Duodenal mucosa (tissue), 2 donors: Measurements from ENCODE around the gene RASSF6.
"Not testable (repeated sequence)": the region's sequence is repeated elsewhere in the genome, so short reads cannot be mapped to it uniquely, and the experiment has no call there.

Experiments
- H3K27ac ChIP-seq: one replicate; pipeline ENCODE4 v1.7.0; 2013; ENCODE audit warnings: low read depth, low read length
- H3K27me3 ChIP-seq, 2 donors: one replicate each; pipeline ENCODE4 v1.7.0; 2013; ENCODE audit warnings: low read length in 2 of 2, control low read depth in 1 of 2; ENCODE audit not compliant: insufficient read depth in 2 of 2, control insufficient read depth in 1 of 2
- H3K36me3 ChIP-seq, 2 donors: one replicate each; pipeline ENCODE4 v1.7.0; 2013; ENCODE audit warnings: low read length in 2 of 2, control low read depth in 1 of 2; ENCODE audit not compliant: insufficient read depth in 2 of 2, control insufficient read depth in 1 of 2
- H3K4me1 ChIP-seq, 2 donors: one replicate each; pipeline ENCODE4 v1.7.0; 2013; ENCODE audit warnings: low read length in 2 of 2, control low read depth in 1 of 2; ENCODE audit not compliant: insufficient read depth in 2 of 2, control insufficient read depth in 1 of 2
- H3K4me3 ChIP-seq, 2 donors: one replicate each; pipeline ENCODE4 v1.7.0; 2013; ENCODE audit warnings: low read length in 2 of 2, low read depth in 1 of 2
- H3K9ac ChIP-seq, 2 donors: one replicate each; pipeline ENCODE4 v1.7.0; 2013; ENCODE audit warnings: low read length in 2 of 2, low read depth in 1 of 2
- H3K9me3 ChIP-seq, 2 donors: one replicate each; pipeline ENCODE4 v1.7.0; 2013; ENCODE audit warnings: low read length in 2 of 2, control low read depth in 1 of 2; ENCODE audit not compliant: control insufficient read depth in 1 of 2

Gene RASSF6

DNA sequence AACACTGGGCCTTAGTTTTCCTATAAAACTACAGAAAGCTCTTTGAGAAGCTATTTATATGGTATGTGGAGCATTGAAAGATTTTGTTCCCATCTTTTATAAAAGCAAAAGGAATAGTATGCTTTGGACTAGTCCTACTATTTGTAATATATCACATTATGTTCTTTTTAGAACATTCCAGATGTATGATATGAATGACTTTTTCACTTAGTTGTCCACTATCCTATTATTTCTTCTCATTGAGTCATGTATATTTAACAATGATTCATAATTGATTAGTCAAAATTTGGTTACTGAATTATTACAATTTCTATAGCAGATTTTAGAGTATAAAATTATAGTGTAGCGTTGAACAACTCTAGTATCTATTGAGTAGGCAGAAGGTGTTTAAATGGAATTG, 34.2 kb downstream of the RASSF6 start:
- peaks cover 0 to 13% of the 10 kb centered on the region in 2 donors for H3K36me3 ChIP-seq
- H3K27ac ChIP-seq: no peak overlapping the region
- H3K4me3 ChIP-seq: no peak overlapping the region
- no peak overlapping the region for H3K9ac ChIP-seq
- H3K9me3 ChIP-seq: no peaks in the 10 kb centered on the region
- no peaks in the 10 kb centered on the region for H3K27me3 ChIP-seq
- peaks cover 7 to 14% of the 10 kb centered on the region in 2 donors for H3K4me1 ChIP-seq

DNA sequence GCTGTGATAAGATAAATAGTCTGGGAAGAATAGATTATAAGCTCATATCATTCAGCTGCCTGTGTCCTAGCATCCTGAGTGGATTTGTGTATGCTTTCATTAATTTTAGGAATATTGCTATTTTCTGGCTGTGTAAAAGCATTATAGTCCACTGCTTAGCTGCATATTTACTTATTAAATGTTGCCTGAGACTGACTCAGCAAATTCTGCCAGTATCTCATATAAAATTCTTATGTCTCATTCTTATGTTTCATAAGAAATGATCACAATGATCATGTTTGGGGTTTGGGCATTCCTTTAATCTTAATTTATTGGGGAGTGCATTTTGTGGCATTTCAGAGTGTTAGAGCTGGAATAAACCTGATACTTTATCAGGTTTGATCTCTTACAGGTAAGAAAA, 34.9 kb downstream of the RASSF6 start:
- H3K4me1 ChIP-seq: peaks cover 3 to 8% of the 10 kb centered on the region in 2 donors
- no peak overlapping the region for H3K9ac ChIP-seq

DNA sequence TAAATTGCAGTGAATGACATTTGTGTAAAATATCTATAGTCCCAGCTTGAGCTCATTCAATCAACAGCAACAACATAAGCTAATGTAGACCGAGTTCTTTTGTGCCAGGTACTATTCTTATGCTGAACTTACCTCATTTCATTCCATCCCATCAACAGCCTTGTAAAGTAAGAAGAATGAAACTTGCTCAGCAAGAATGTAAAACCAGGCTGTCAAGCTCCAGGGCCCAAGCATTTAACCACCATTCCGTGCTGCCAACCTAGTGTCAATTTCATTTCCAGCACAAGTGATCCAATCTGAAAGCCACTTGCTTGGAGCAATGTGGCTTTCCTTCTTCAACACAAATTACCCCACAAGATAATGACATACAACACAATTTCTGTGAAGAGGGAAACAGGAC, 36.6 kb downstream of the RASSF6 start:
- H3K4me1 ChIP-seq: no peaks in the 10 kb centered on the region
- H3K4me3 ChIP-seq: no peak overlapping the region
- no peak overlapping the region for H3K27ac ChIP-seq
- H3K36me3 ChIP-seq: peaks cover 0 to 13% of the 10 kb centered on the region in 2 donors
- no peaks in the 10 kb centered on the region for H3K27me3 ChIP-seq
- no peak overlapping the region for H3K9ac ChIP-seq
- H3K9me3 ChIP-seq: no peaks in the 10 kb centered on the region

More for the DNA sequence above, 34.9 kb downstream of the RASSF6 start:
- H3K36me3 ChIP-seq: peaks cover 0 to 13% of the 10 kb centered on the region in 2 donors
- no peaks in the 10 kb centered on the region for H3K27me3 ChIP-seq
- H3K4me3 ChIP-seq: no peak overlapping the region
- H3K9me3 ChIP-seq: no peaks in the 10 kb centered on the region
- H3K27ac ChIP-seq: no peak overlapping the region

DNA sequence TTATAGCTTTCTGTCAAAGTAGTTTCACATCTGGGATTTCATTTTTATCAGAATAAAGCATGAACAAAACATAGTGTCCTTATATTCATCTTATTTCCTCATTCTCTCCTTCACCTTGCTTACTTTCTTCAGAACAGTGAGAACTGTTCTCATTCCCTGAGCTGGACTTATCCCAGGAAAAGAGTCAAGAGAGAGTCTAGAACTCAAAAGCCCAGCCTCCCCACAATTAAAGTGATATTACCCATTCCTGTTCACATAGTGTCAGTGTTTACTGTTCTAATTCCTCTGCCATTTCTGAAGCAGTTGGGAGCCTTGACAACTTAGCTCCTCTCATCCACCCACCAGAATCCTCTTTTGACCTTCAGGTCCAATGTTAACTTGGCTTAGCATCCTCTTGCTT, 42.9 kb downstream of the RASSF6 start:
- H3K36me3 ChIP-seq: peaks cover 0 to 8% of the 10 kb centered on the region in 2 donors

DNA sequence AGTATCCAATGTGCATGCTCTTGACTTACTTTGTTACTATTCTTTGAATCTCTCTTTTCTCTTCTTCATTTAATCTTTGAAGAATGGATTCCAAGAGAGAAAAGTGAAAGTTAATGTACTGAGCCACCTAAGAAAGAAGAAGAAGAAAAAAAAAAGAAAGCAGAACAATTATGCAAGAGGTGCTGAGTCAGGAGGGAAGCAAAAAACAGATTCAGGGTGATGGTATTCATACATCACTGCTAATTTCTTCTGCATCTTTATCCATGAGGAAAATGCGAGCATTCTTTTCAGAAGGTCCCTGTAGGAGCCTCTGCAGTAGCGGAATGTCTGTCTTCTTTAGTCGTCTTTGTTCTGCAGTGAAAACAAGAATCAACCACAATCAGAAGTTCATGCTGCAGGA, 43.9 kb downstream of the RASSF6 start:
- Histone ChIP-seq H3K27ac (no peak overlapping the region), H3K36me3 (peaks cover 0 to 8% of the 10 kb centered on the region in 2 donors), H3K9me3 (no peaks in the 10 kb centered on the region), H3K27me3 (no peaks in the 10 kb centered on the region), H3K9ac (no peak overlapping the region), H3K4me3 (no peak overlapping the region), H3K4me1 (no peaks in the 10 kb centered on the region)

More for the DNA sequence above, 42.9 kb downstream of the RASSF6 start:
- H3K4me3 ChIP-seq: no peak overlapping the region
- H3K27me3 ChIP-seq: no peaks in the 10 kb centered on the region
- no peak overlapping the region for H3K9ac ChIP-seq
- H3K9me3 ChIP-seq: no peaks in the 10 kb centered on the region
- H3K4me1 ChIP-seq: no peaks in the 10 kb centered on the region
- no peak overlapping the region for H3K27ac ChIP-seq

DNA sequence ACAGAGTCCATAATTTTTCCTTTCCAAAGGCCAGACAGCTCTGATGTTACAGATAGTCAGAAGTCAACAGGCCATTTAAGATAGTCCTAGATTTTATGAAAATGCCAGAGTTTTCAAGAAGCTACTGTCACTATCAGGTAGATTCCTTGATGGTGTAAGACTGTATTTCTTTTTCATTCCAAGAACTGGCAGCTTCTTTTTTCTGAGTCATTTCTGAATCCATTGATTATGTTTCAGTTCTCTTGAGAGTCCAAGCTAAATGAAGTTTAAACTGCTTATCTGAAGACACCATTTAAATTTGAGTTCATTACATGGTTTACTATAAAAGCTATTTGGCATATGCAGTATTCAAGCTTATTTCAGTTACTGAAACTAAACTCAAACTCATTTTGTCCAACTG, 44.6 kb downstream of the RASSF6 start:
- Histone ChIP-seq H3K9ac (no peak overlapping the region), H3K4me3 (no peak overlapping the region), H3K27ac (no peak overlapping the region), H3K4me1 (no peaks in the 10 kb centered on the region), H3K27me3 (no peaks in the 10 kb centered on the region), H3K36me3 (peaks cover 0 to 5% of the 10 kb centered on the region in 2 donors), H3K9me3 (no peaks in the 10 kb centered on the region)

DNA sequence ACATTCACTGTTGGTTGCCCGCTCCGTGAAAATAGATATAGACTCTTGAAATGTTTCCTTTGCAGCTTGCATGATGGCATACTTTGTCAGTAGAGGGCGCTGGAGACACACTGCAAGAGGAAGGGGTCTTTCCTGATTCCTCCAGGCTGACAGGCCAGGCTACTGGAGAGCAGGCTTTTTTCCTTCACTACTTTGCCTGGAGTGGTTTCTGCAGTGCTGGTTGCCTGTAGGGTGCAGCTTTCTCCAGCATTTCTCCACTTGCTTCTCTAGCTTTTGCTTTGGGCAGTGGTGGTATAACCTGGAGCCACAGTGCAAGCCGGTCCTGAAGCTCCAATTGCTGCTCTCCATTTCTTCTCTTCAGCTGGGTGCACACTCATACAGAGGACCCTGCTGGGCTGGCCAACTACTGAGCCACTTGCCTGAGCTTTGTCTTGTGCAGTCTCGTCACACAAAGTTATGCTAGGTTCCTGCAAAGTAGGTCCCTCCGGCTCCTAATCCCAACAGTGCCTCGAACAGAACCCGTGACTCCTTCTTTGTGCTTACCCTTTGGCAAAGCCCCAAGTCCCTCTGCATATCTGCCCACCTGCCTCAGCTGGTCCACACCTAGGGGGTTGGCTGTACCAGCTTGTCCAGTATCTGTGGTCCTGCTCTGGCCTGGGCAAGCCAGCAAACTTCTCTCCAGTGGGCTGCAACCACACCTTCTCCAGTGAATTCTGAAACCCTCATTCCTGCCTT, 46.3 kb downstream of the RASSF6 start:
- H3K9ac ChIP-seq: no peak overlapping the region
- no peak overlapping the region for H3K4me3 ChIP-seq
- H3K27me3 ChIP-seq: no peaks in the 10 kb centered on the region
- no peaks in the 10 kb centered on the region for H3K9me3 ChIP-seq
- H3K4me1 ChIP-seq: no peaks in the 10 kb centered on the region
- no peak overlapping the region for H3K27ac ChIP-seq
- peaks cover 0 to 5% of the 10 kb centered on the region in 2 donors for H3K36me3 ChIP-seq

DNA sequence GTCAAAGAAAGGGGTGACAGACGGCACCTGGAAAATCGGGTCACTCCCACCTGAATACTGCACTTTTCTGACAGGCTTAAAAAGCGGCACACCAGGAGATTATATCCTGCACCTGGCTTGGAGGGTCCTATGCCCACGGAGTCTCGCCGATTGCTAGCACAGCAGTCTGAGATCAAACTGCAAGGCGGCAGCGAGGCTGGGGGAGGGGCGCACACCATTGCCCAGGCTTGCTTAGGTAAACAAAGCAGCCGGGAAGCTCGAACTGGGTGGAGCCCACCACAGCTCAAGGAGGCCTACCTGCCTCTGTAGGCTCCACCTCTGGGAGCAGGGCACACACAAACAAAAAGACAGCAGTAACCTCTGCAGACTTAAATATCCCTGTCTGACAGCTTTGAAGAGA, 69.4 kb downstream of the RASSF6 start:
- not testable (repeated sequence) for H3K27me3 ChIP-seq, H3K27ac ChIP-seq, H3K36me3 ChIP-seq, H3K4me1 ChIP-seq, H3K4me3 ChIP-seq, H3K9me3 ChIP-seq, H3K9ac ChIP-seq

DNA sequence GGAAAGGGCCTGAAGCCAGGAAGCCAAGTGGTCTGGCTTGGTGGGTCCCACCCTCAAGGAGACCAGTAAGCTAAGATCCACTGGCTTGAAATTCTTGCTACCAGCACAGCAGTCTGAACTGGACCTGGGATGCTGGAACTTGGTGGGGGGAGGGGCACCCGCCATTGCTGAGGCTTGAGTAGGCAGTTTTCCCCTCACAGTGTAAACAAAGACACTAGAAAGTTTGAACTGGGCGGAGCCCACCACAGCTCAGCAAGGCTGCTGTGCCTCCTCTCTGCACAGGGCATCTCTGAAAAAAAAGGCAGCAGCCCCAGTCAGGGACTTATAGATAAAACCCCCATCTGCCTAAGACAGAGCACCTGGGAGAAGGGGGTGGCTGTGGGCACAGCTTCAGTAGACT, 75.6 kb downstream of the RASSF6 start:
- no peak overlapping the region for H3K4me3 ChIP-seq
- H3K9ac ChIP-seq: no peak overlapping the region
- no peak overlapping the region for H3K27ac ChIP-seq
- H3K36me3 ChIP-seq: no peaks in the 10 kb centered on the region
- H3K27me3 ChIP-seq: no peaks in the 10 kb centered on the region
- H3K9me3 ChIP-seq: no peaks in the 10 kb centered on the region
- no peaks in the 10 kb centered on the region for H3K4me1 ChIP-seq

DNA sequence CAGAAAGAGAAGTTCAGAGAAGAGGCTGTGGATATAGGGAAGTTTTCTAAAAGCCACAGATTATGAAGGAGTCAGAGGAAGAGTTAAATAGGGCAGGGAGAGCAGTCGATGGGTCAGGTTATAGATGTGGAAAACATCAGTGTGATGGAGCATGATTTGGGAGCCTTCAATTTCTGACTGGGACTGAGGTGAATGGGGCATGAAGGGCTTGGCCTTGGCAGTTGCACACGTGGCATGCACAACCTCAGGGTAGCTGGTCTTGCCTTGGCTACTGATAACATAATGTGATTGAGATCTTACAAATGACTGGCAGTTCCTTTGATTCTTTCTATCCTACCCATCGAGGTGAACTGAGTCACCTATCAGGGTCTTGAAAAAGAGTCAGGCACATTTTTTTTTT, 79.0 kb downstream of the RASSF6 start:
- Histone ChIP-seq H3K27me3 (no peaks in the 10 kb centered on the region), H3K9me3 (no peaks in the 10 kb centered on the region), H3K36me3 (no peaks in the 10 kb centered on the region), H3K9ac (no peak overlapping the region), H3K4me1 (peaks cover 0 to under 1% of the 10 kb centered on the region in 2 donors), H3K27ac (no peak overlapping the region), H3K4me3 (no peak overlapping the region)
